Loucy (cell line): Measurements from ENCODE around the gene TMEM269.

Experiments
- H2AFZ ChIP-seq: fragments of 200-600 bp; sonication (generic); 2 replicates; pipeline ENCODE4 v1.6.0; 2016; ENCODE audit warnings: antibody characterized with exemption, mild to moderate bottlenecking, low read length, moderate library complexity
- H3F3A ChIP-seq: fragments of 200-600 bp; 2 replicates; pipeline ENCODE4 v1.6.0; 2016; ENCODE audit warnings: antibody characterized with exemption, low read depth, mild to moderate bottlenecking
- H3K27me3 ChIP-seq: fragments of 200-600 bp; sonication (generic); 2 replicates; pipeline ENCODE4 v1.6.1; 2014; ENCODE audit warnings: low read length, mild to moderate bottlenecking; ENCODE audit not compliant: insufficient read depth, poor library complexity, severe bottlenecking
- H3K36me3 ChIP-seq: fragments of 200-600 bp; sonication (generic); 2 replicates; pipeline ENCODE4 v1.6.1; 2016; ENCODE audit warnings: low read length; ENCODE audit not compliant: insufficient read depth
- H3K4me1 ChIP-seq: fragments of 200-600 bp; sonication (generic); 2 replicates; pipeline ENCODE4 v1.5.1; 2014; ENCODE audit warnings: low read length, mild to moderate bottlenecking; ENCODE audit not compliant: insufficient read depth, poor library complexity, severe bottlenecking
- H3K4me2 ChIP-seq: fragments of 200-600 bp; sonication (generic); 2 replicates; pipeline ENCODE4 v1.6.0; 2014; ENCODE audit warnings: antibody characterized with exemption, low read length, low read depth, mild to moderate bottlenecking; ENCODE audit not compliant: poor library complexity, severe bottlenecking
- H3K4me3 ChIP-seq: fragments of 200-600 bp; sonication (generic); 2 replicates; pipeline ENCODE4 v1.5.1; 2014; ENCODE audit warnings: low read length, mild to moderate bottlenecking, mixed read lengths; ENCODE audit not compliant: poor library complexity, severe bottlenecking
- H3K79me2 ChIP-seq: fragments of 200-600 bp; sonication (generic); 2 replicates; pipeline ENCODE4 v1.6.1; 2014; ENCODE audit warnings: low read length; ENCODE audit not compliant: insufficient read depth
- H3K9ac ChIP-seq: fragments of 200-600 bp; sonication (generic); 2 replicates; pipeline ENCODE4 v1.6.0; 2014; ENCODE audit warnings: mild to moderate bottlenecking, low read depth, low read length, moderate library complexity; ENCODE audit not compliant: poor library complexity, severe bottlenecking
- H3K9me2 ChIP-seq: fragments of 200-600 bp; sonication (generic); replicated peaks from 2 replicates; pipeline ENCODE4 v1.6.1; 2016; ENCODE audit warnings: low read depth, low read length, mixed read lengths
- H3K9me3 ChIP-seq: fragments of 200-600 bp; sonication (generic); 2 replicates; pipeline ENCODE4 v1.6.1; 2014; ENCODE audit warnings: mild to moderate bottlenecking, antibody characterized with exemption, low read length, low read depth; ENCODE audit not compliant: insufficient read depth
- H4K20me1 ChIP-seq: fragments of 200-600 bp; sonication (generic); 2 replicates; pipeline ENCODE4 v1.6.0; 2014; ENCODE audit warnings: antibody characterized with exemption, low read length, mild to moderate bottlenecking; ENCODE audit not compliant: insufficient read depth, poor library complexity, severe bottlenecking
- EZH2phosphoT487 ChIP-seq: fragments of 200-600 bp; IDR thresholded peaks from 2 replicates; pipeline ENCODE4 v1.6.1; 2018; ENCODE audit warnings: antibody characterized with exemption, mild to moderate bottlenecking, moderate library complexity, borderline replicate concordance
- TF ChIP-seq, protein P1 (sequence below): fragments of 200-600 bp; sonication (generic); conservative IDR thresholded peaks from 2 replicates; pipeline ENCODE4 v1.5.1; 2014; ENCODE audit warnings: mild to moderate bottlenecking, antibody characterized with exemption, low read length

Gene TMEM269

GRCh38 chr1:42736152-42736551, 48.6 kb upstream of the TMEM269 start:
- H3K9me2 ChIP-seq = no peaks in the 10 kb centered on the region
- TF ChIP-seq EZH2phosphoT487 = no peak
- TF ChIP-seq, protein P1, sequence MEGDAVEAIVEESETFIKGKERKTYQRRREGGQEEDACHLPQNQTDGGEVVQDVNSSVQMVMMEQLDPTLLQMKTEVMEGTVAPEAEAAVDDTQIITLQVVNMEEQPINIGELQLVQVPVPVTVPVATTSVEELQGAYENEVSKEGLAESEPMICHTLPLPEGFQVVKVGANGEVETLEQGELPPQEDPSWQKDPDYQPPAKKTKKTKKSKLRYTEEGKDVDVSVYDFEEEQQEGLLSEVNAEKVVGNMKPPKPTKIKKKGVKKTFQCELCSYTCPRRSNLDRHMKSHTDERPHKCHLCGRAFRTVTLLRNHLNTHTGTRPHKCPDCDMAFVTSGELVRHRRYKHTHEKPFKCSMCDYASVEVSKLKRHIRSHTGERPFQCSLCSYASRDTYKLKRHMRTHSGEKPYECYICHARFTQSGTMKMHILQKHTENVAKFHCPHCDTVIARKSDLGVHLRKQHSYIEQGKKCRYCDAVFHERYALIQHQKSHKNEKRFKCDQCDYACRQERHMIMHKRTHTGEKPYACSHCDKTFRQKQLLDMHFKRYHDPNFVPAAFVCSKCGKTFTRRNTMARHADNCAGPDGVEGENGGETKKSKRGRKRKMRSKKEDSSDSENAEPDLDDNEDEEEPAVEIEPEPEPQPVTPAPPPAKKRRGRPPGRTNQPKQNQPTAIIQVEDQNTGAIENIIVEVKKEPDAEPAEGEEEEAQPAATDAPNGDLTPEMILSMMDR = peak; percentile 30; the same call in 1 of the 2 replicates
- no peaks in the 10 kb centered on the region for H4K20me1 ChIP-seq
- no peaks in the 10 kb centered on the region for H3K9me3 ChIP-seq
- H3K27me3 ChIP-seq = no peaks in the 10 kb centered on the region
- H3K79me2 ChIP-seq = no peaks in the 10 kb centered on the region
- no peaks in the 10 kb centered on the region for H3K36me3 ChIP-seq
- no peak overlapping the region for H3K9ac ChIP-seq
- no peak overlapping the region for H3K4me3 ChIP-seq
- H3K4me1 ChIP-seq = peaks cover 11% of the 10 kb centered on the region
- H3K4me2 ChIP-seq = no peak overlapping the region
- no peak overlapping the region for H2AFZ ChIP-seq
- no peaks in the 10 kb centered on the region for H3F3A ChIP-seq

DNA sequence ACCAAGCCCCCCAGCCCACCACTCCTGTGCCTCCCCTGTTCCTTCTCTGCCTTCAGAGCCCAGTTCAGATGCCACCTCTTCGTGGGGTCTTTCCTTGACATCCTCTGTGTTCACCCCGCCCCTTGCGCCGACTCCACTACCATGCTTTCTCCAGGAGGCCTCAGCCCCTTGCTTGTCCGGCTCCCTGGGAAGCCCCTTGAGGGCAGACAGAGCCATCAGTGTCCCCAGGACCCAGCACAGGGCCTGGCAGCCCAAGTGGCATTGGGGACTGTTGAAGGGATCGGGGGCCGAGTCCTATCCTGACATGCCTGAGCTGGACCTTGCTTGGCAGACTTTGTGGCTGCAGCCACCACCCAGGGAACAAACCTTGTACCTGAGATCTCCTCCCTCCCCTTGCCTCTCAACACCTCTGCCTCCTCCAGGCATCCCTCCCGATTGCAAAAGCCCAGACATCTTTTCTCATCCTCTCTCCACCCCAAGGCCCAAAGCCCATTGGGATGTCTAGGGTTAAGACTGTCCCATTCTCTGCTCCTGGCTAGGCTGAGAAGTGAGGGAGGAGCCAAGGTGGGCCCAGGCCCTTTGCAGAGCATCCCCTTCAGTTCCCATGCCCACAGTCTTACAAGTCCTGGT, 48.1 kb upstream of the TMEM269 start:
- Histone ChIP-seq H3K4me3 (no peak overlapping the region), H3K9me2 (no peaks in the 10 kb centered on the region), H3K9me3 (no peaks in the 10 kb centered on the region), H3K4me1 (peaks cover 11% of the 10 kb centered on the region), H3K4me2 (peak overlapping the region; percentile 17), H3K9ac (no peak overlapping the region), H3F3A (no peaks in the 10 kb centered on the region), H2AFZ (peak overlapping the region; percentile 83), H3K27me3 (no peaks in the 10 kb centered on the region), H3K79me2 (no peaks in the 10 kb centered on the region), H4K20me1 (no peaks in the 10 kb centered on the region), H3K36me3 (no peaks in the 10 kb centered on the region)
- TF ChIP-seq, protein P1 = no peak
- TF ChIP-seq EZH2phosphoT487 = no peak

GRCh38 chr1:42737257-42737656, 47.5 kb upstream of the TMEM269 start:
- H3K9ac ChIP-seq = no peak overlapping the region
- peak overlapping the region; percentile 17 for H3K4me2 ChIP-seq
- H3K79me2 ChIP-seq = no peaks in the 10 kb centered on the region
- H3K9me2 ChIP-seq = no peaks in the 10 kb centered on the region
- H4K20me1 ChIP-seq = no peaks in the 10 kb centered on the region
- H3K27me3 ChIP-seq = no peaks in the 10 kb centered on the region
- no peak overlapping the region for H3K4me3 ChIP-seq
- H3K4me1 ChIP-seq = peaks cover 11% of the 10 kb centered on the region
- no peaks in the 10 kb centered on the region for H3K9me3 ChIP-seq
- H3K36me3 ChIP-seq = no peaks in the 10 kb centered on the region
- no peaks in the 10 kb centered on the region for H3F3A ChIP-seq
- TF ChIP-seq, protein P1 = peak; percentile 31; the same call in 1 of the 2 replicates
- no peak for TF ChIP-seq EZH2phosphoT487
- peak overlapping the region; percentile 83 for H2AFZ ChIP-seq
